22Rv1 (cell line): ENCODE measurements around the gene TKFC.

Experiments used
- ZFX ChIP-seq: fragments of 450-650 bp; IDR thresholded peaks from 2 replicates; pipeline ENCODE4 v1.6.1; 2017; ENCODE audit warnings: antibody characterized with exemption, borderline replicate concordance
- TF ChIP-seq, protein P1 (sequence below): fragments of 450-650 bp; IDR thresholded peaks from 2 replicates; pipeline ENCODE4 v1.5.1; 2017; ENCODE audit warnings: mild to moderate bottlenecking

- no peak for TF ChIP-seq ZFX
- TF ChIP-seq, protein P1, sequence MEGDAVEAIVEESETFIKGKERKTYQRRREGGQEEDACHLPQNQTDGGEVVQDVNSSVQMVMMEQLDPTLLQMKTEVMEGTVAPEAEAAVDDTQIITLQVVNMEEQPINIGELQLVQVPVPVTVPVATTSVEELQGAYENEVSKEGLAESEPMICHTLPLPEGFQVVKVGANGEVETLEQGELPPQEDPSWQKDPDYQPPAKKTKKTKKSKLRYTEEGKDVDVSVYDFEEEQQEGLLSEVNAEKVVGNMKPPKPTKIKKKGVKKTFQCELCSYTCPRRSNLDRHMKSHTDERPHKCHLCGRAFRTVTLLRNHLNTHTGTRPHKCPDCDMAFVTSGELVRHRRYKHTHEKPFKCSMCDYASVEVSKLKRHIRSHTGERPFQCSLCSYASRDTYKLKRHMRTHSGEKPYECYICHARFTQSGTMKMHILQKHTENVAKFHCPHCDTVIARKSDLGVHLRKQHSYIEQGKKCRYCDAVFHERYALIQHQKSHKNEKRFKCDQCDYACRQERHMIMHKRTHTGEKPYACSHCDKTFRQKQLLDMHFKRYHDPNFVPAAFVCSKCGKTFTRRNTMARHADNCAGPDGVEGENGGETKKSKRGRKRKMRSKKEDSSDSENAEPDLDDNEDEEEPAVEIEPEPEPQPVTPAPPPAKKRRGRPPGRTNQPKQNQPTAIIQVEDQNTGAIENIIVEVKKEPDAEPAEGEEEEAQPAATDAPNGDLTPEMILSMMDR = no peak
These were observed 17.8 kb upstream of the TKFC start for GRCh38 chr11:61315260-61315659.
